ENCODE results near the gene SAMD9. TPM values are rescaled to one million over a fixed set of nuclear protein-coding genes. Genes with fewer than 3 reads are reported as not detected.

The SAMD9 gene
- polyA plus RNA-seq, 4 donors = 4.7 to 12.2 (median 7.1) TPM

Other genes starting within 250 kb of the SAMD9 start
- 1 to 10 TPM; 2.5 to 9.5 (median 4.3) TPM for gene SAMD9L, start 30.4 kb upstream of the SAMD9 start, polyA plus RNA-seq (ENCODE audit: insufficient read length in 4 of 4)
- gene HEPACAM2, start 108.5 kb upstream of the SAMD9 start, polyA plus RNA-seq (ENCODE audit: insufficient read length in 4 of 4) = 1 to 10 TPM in 3 of 4 donors, under 1 TPM in 1; 0.42 to 6.1 (median 5.6) TPM
- gene VPS50, start 114.4 kb upstream of the SAMD9 start, polyA plus RNA-seq (ENCODE audit: insufficient read length in 4 of 4) = 10 to 100 TPM; 23.9 to 37.8 (median 33.2) TPM

Data from left renal pelvis (tissue), 4 donors.